H9 (cell line): ENCODE results near the gene CAB39. TPM values are rescaled to one million over a fixed set of nuclear protein-coding genes. Genes with fewer than 3 reads are reported as not detected.
A peak's percentile ranks its signal among the peaks of the same experiment; 100 is the strongest.

ENCODE experiments used
- DNase-seq: peaks from one replicate; pipeline ENCODE4 v3.0.0-alpha.2; 2017
- H2AFZ ChIP-seq: one replicate; pipeline ENCODE4 v1.6.1; 2013; ENCODE audit warnings: mild to moderate bottlenecking, low read length, control low read depth, moderate library complexity
- H2AK5ac ChIP-seq: 2 replicates; pipeline ENCODE4 v1.6.1; 2013; ENCODE audit warnings: low read length, control low read depth, mixed read lengths; ENCODE audit not compliant: insufficient read length
- H2BK120ac ChIP-seq: one replicate; pipeline ENCODE4 v1.6.1; 2013; ENCODE audit warnings: low read depth, mild to moderate bottlenecking, low read length, control low read depth, inconsistent platforms; ENCODE audit not compliant: poor library complexity, severe bottlenecking
- H2BK12ac ChIP-seq: 2 replicates; pipeline ENCODE4 v1.6.1; 2013; ENCODE audit warnings: low read length, control low read depth, mixed read lengths, low read depth; ENCODE audit not compliant: insufficient read length
- H2BK15ac ChIP-seq: 2 replicates; pipeline ENCODE4 v1.6.1; 2013; ENCODE audit warnings: low read depth, low read length, control low read depth
- H2BK20ac ChIP-seq: one replicate; pipeline ENCODE4 v1.6.1; 2013; ENCODE audit warnings: low read depth, mild to moderate bottlenecking, low read length, control low read depth, inconsistent platforms; ENCODE audit not compliant: poor library complexity, severe bottlenecking
- H2BK5ac ChIP-seq: 2 replicates; pipeline ENCODE4 v1.6.1; 2013; ENCODE audit warnings: low read length, control low read depth, mixed read lengths; ENCODE audit not compliant: insufficient read length
- H3K14ac ChIP-seq: 2 replicates; pipeline ENCODE4 v1.6.1; 2013; ENCODE audit warnings: low read length, control low read depth; ENCODE audit not compliant: insufficient read depth
- H3K18ac ChIP-seq: 2 replicates; pipeline ENCODE4 v1.6.1; 2013; ENCODE audit warnings: low read depth, mild to moderate bottlenecking, mixed read lengths, low read length, control low read depth; ENCODE audit not compliant: insufficient read length
- H3K23ac ChIP-seq: 2 replicates; pipeline ENCODE4 v1.6.1; 2013; ENCODE audit warnings: low read length, control low read depth, mixed read lengths, low read depth; ENCODE audit not compliant: insufficient read length
- H3K23me2 ChIP-seq: 2 replicates; pipeline ENCODE4 v1.6.1; 2013; ENCODE audit warnings: low read depth, mild to moderate bottlenecking, mixed read lengths, low read length, control low read depth; ENCODE audit not compliant: insufficient read length, poor library complexity, severe bottlenecking
- H3K27ac ChIP-seq: 2 replicates; pipeline ENCODE4 v1.5.1; 2013; ENCODE audit warnings: low read length, control low read depth, mixed read lengths, low read depth; ENCODE audit not compliant: insufficient read length
- H3K27me3 ChIP-seq: 2 replicates; pipeline ENCODE4 v1.6.1; 2013; ENCODE audit warnings: low read length, control low read depth, inconsistent platforms; ENCODE audit not compliant: insufficient read depth
- H3K4ac ChIP-seq: 2 replicates; pipeline ENCODE4 v1.6.1; 2013; ENCODE audit warnings: low read depth, mild to moderate bottlenecking, control low read depth, inconsistent platforms, low read length, moderate library complexity
- H3K4me1 ChIP-seq: 2 replicates; pipeline ENCODE4 v1.6.1; 2013; ENCODE audit warnings: low read length, control low read depth, inconsistent platforms; ENCODE audit not compliant: insufficient read depth
- H3K4me2 ChIP-seq: 2 replicates; pipeline ENCODE4 v1.6.1; 2013; ENCODE audit warnings: low read length, control low read depth, mixed read lengths; ENCODE audit not compliant: insufficient read length, insufficient read depth
- H3K56ac ChIP-seq: 2 replicates; pipeline ENCODE4 v1.6.1; 2013; ENCODE audit warnings: low read depth, mild to moderate bottlenecking, mixed read lengths, low read length, control low read depth; ENCODE audit not compliant: insufficient read length
- H3K79me1 ChIP-seq: 2 replicates; pipeline ENCODE4 v1.6.1; 2013; ENCODE audit warnings: low read depth, mild to moderate bottlenecking, moderate library complexity, low read length, control low read depth, inconsistent platforms; ENCODE audit not compliant: insufficient read depth, poor library complexity, severe bottlenecking
- H3K79me2 ChIP-seq: 2 replicates; pipeline ENCODE4 v1.6.1; 2013; ENCODE audit warnings: low read length, control low read depth, inconsistent platforms; ENCODE audit not compliant: insufficient read depth
- H3K9ac ChIP-seq: 2 replicates; pipeline ENCODE4 v1.6.1; 2013; ENCODE audit warnings: low read length, control low read depth, mixed read lengths; ENCODE audit not compliant: insufficient read length; ENCODE audit errors: extremely low read depth
- H3K9me3 ChIP-seq: one replicate; pipeline ENCODE4 v1.6.1; 2013; ENCODE audit warnings: low read depth, low read length, inconsistent platforms; ENCODE audit not compliant: control insufficient read depth
- H3T11ph ChIP-seq: one replicate; pipeline ENCODE4 v1.6.1; 2013; ENCODE audit warnings: mild to moderate bottlenecking, low read length, control low read depth, inconsistent platforms
- H4K20me1 ChIP-seq: one replicate; pipeline ENCODE4 v1.6.1; 2013; ENCODE audit not compliant: control insufficient read depth, insufficient read length, insufficient read depth
- H4K5ac ChIP-seq: 2 replicates; pipeline ENCODE4 v1.6.1; 2013; ENCODE audit warnings: low read depth, mild to moderate bottlenecking, mixed read lengths, low read length, control low read depth; ENCODE audit not compliant: insufficient read length
- H4K8ac ChIP-seq: replicated peaks from 2 replicates; pipeline ENCODE4 v1.6.1; 2013; ENCODE audit warnings: low read length, control low read depth, mixed read lengths, low read depth; ENCODE audit not compliant: insufficient read length
- H4K91ac ChIP-seq: 2 replicates; pipeline ENCODE4 v1.6.1; 2013; ENCODE audit warnings: low read depth, mild to moderate bottlenecking, moderate library complexity, mixed read lengths, low read length, control low read depth; ENCODE audit not compliant: insufficient read length
- H3K27ac Mint-ChIP-seq, 3 experiments: 2 replicates in 2 of 3; 3 replicates in 1 of 3; pipeline ENCODE4 v1.8.0; 2020 to 2021; ENCODE audit warnings: mixed read lengths in 3 of 3, mild to moderate bottlenecking in 1 of 3, moderate library complexity in 1 of 3
- H3K27me3 Mint-ChIP-seq: 2 replicates; pipeline ENCODE4 v1.8.0; 2021; ENCODE audit warnings: low read depth, mild to moderate bottlenecking, moderate library complexity, mixed read lengths
- H3K36me3 Mint-ChIP-seq, 3 experiments: 2 replicates in 2 of 3; 3 replicates in 1 of 3; pipeline ENCODE4 v1.8.0; 2020 to 2021; ENCODE audit warnings: low read depth in 3 of 3, mixed read lengths in 3 of 3; ENCODE audit not compliant: insufficient read depth in 1 of 3
- H3K4me1 Mint-ChIP-seq, 2 experiments: 2 replicates each; pipeline ENCODE4 v1.8.0; 2020; ENCODE audit warnings: mixed read lengths in 2 of 2
- H3K4me3 Mint-ChIP-seq, 2 experiments: 2 replicates in 1 of 2; 3 replicates in 1 of 2; pipeline ENCODE4 v1.8.0; 2020 to 2021; ENCODE audit warnings: mild to moderate bottlenecking in 2 of 2, mixed read lengths in 2 of 2, moderate library complexity in 1 of 2
- H3K9me3 Mint-ChIP-seq, 2 experiments: 2 replicates in 1 of 2; 3 replicates in 1 of 2; pipeline ENCODE4 v1.8.0; 2020; ENCODE audit warnings: mild to moderate bottlenecking in 2 of 2, mixed read lengths in 2 of 2, moderate library complexity in 1 of 2
- WGBS: extraction: QIAGEN DNeasy Blood & Tissue Kit; methylation state at CpG from one replicate; pipeline ENCODE4 v1.1.7; 2013; ENCODE audit warnings: missing lambda C conversion rate, low lambda C conversion rate, mixed read lengths; ENCODE audit not compliant: insufficient read length; ENCODE audit errors: extremely low coverage; 5-methylcytosine and 5-hydroxymethylcytosine counted together
- total RNA-seq: library from RNA; stranded (reverse); gene quantifications from 2 replicates; pipeline ENCODE4 v1.2.1, GENCODE V29; 2021
- TF ChIP-seq, protein P1 (sequence below): fragments of 200-600 bp; sonication (generic); conservative IDR thresholded peaks from 3 replicates; pipeline ENCODE4 v1.8.0; 2021; ENCODE audit warnings: antibody characterized with exemption, mild to moderate bottlenecking

The CAB39 gene
- total RNA-seq, 1 experiment from 2014 or later: 42.7 TPM

DNA sequence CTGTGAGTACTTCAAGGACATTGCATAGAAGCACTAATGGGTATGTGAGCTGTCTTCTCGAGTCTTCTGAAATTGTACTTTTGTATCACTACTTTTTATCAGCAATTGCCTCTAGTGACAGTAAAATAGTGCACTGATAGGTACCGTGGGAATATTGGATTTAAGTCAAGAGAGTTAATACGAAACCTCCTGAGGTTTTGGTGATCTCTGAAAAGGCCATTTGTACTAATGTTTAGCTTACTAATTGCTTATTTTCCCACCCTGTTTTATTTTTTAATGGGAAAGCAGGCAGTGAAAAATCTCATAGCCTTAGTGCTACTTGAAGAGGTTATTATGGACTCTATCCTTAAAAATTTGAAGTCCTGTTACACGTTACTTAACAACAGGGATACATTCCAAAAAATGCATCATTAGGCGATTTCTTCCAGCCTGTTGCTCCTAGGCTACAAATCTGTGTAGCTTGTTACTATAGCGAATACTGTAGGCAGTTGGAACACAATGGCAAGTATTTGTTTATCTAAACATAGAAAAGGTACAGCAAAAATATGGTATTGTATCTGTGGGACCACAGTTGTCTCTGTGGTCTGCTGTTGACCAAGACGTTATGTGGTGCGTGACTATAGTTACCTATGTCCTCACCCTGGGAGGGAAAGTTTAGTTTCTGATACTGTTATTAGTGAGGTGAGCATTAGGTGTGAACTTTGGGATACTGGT lies 65.9 kb downstream of the CAB39 start:
- Histone ChIP-seq H3K27ac (no peak overlapping the region), H3K4me2 (no peak overlapping the region)

More for the DNA sequence above, 65.9 kb downstream of the CAB39 start:
- no peak overlapping the region for H2BK12ac ChIP-seq
- H4K5ac ChIP-seq: no peak overlapping the region
- no peaks in the 10 kb centered on the region for H3K79me1 ChIP-seq
- H3K9me3 Mint-ChIP-seq: no peaks in the 10 kb centered on the region
- no peak overlapping the region for H4K8ac ChIP-seq
- H2BK20ac ChIP-seq: no peak overlapping the region
- no CpG with 5 or more reads among the region's 8 CpGs for WGBS
- no peak overlapping the region for H3K4ac ChIP-seq
- H2BK5ac ChIP-seq: no peak overlapping the region
- H2AK5ac ChIP-seq: no peak overlapping the region
- H3K27me3 ChIP-seq: no peaks in the 10 kb centered on the region
- no peaks in the 10 kb centered on the region for H3K9me3 ChIP-seq
- H3K27me3 Mint-ChIP-seq: no peaks in the 10 kb centered on the region
- no peak overlapping the region for H2AFZ ChIP-seq
- H3K23me2 ChIP-seq: no peaks in the 10 kb centered on the region
- H3K56ac ChIP-seq: no peak overlapping the region
- no peak overlapping the region for H3K9ac ChIP-seq
- H3K36me3 Mint-ChIP-seq: peaks cover 0 to 18% (median 15%) of the 10 kb centered on the region in 3 experiments; a peak in 5 of 7 replicates
- no peak overlapping the region for H3K14ac ChIP-seq
- no peak overlapping the region for H3K23ac ChIP-seq
- no peaks in the 10 kb centered on the region for H3K4me1 ChIP-seq
- TF ChIP-seq, protein P1, sequence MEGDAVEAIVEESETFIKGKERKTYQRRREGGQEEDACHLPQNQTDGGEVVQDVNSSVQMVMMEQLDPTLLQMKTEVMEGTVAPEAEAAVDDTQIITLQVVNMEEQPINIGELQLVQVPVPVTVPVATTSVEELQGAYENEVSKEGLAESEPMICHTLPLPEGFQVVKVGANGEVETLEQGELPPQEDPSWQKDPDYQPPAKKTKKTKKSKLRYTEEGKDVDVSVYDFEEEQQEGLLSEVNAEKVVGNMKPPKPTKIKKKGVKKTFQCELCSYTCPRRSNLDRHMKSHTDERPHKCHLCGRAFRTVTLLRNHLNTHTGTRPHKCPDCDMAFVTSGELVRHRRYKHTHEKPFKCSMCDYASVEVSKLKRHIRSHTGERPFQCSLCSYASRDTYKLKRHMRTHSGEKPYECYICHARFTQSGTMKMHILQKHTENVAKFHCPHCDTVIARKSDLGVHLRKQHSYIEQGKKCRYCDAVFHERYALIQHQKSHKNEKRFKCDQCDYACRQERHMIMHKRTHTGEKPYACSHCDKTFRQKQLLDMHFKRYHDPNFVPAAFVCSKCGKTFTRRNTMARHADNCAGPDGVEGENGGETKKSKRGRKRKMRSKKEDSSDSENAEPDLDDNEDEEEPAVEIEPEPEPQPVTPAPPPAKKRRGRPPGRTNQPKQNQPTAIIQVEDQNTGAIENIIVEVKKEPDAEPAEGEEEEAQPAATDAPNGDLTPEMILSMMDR: no peak
- no peak overlapping the region for H4K91ac ChIP-seq
- H3K4me3 Mint-ChIP-seq: no peak overlapping the region
- no peaks in the 10 kb centered on the region for H4K20me1 ChIP-seq
- H3K27ac Mint-ChIP-seq: peak overlapping the region in 1 of 3 experiments; percentile 3; a peak in 2 of 7 replicates
- H2BK15ac ChIP-seq: no peak overlapping the region
- no peak overlapping the region for H3K18ac ChIP-seq
- H3K79me2 ChIP-seq: peaks cover 3% of the 10 kb centered on the region; the same call in 1 of the 2 replicates
- peaks cover 8 to 9% of the 10 kb centered on the region in 2 experiments for H3K4me1 Mint-ChIP-seq
- no peak overlapping the region for H3T11ph ChIP-seq
- DNase-seq: no peak
- H2BK120ac ChIP-seq: no peak overlapping the region
